Activated T-cell treated with anti-CD3 and anti-CD28 coated beads, Interleukin-2, amount 50 U/mL, for 24 hours (primary cell): ENCODE results near the gene OR7A5.
"Not testable (repeated sequence)": the region's sequence is repeated elsewhere in the genome, so short reads cannot be mapped to it uniquely, and the experiment has no call there.

ENCODE experiments used
- DNase-seq: peaks from one replicate; pipeline ENCODE4 v3.0.0-alpha.2; 2020
- H3K27ac Mint-ChIP-seq: 2 replicates; pipeline ENCODE4 v1.8.0; 2020; ENCODE audit warnings: mild to moderate bottlenecking, mixed read lengths
- H3K27me3 Mint-ChIP-seq: 2 replicates; pipeline ENCODE4 v1.8.0; 2020; ENCODE audit warnings: mixed read lengths
- H3K36me3 Mint-ChIP-seq: 2 replicates; pipeline ENCODE4 v1.8.0; 2020; ENCODE audit warnings: low read depth, mixed read lengths
- H3K4me1 Mint-ChIP-seq: 2 replicates; pipeline ENCODE4 v1.8.0; 2020; ENCODE audit warnings: low read depth, mixed read lengths
- H3K4me3 Mint-ChIP-seq: 2 replicates; pipeline ENCODE4 v1.8.0; 2020; ENCODE audit warnings: mild to moderate bottlenecking, moderate library complexity, mixed read lengths
- H3K9me3 Mint-ChIP-seq: 2 replicates; pipeline ENCODE4 v1.8.0; 2020; ENCODE audit warnings: mixed read lengths

OR7A5 gene

GRCh38 chr19:14778110-14778845 is 56.7 kb downstream of the OR7A5 start, which contains the start of gene ADGRE2:
Gene ADGRE2, minus strand, starts transcription at chr19:14778560. Its CDS starts 1,804 bp downstream, at chr19:14776756.
- H3K4me3 Mint-ChIP-seq, H3K9me3 Mint-ChIP-seq: not testable (repeated sequence)

GRCh38 chr19:14777645-14778044 is 57.3 kb downstream of the OR7A5 start:
- DNase-seq, H3K9me3 Mint-ChIP-seq, H3K4me3 Mint-ChIP-seq, H3K36me3 Mint-ChIP-seq, H3K27ac Mint-ChIP-seq: not testable (repeated sequence)
- Mint-ChIP-seq H3K27me3 (peaks cover 61% of the 10 kb centered on the region), H3K4me1 (peaks cover 13% of the 10 kb centered on the region)

More at GRCh38 chr19:14778110-14778845, 56.7 kb downstream of the OR7A5 start, which contains the start of gene ADGRE2:
- not testable (repeated sequence) for H3K27ac Mint-ChIP-seq, DNase-seq, H3K36me3 Mint-ChIP-seq
- peaks cover 66% of the 10 kb centered on the region for H3K27me3 Mint-ChIP-seq
- peaks cover 13% of the 10 kb centered on the region for H3K4me1 Mint-ChIP-seq
